ENCODE results near the gene TYW1B. TPM values are rescaled to one million over a fixed set of nuclear protein-coding genes. Genes with fewer than 3 reads are reported as not detected.
"Not testable (repeated sequence)": the region's sequence is repeated elsewhere in the genome, so short reads cannot be mapped to it uniquely, and the experiment has no call there.

TYW1B gene
- total and polyA plus RNA-seq, 2 of the 4 experiments (the other 2 are of a cell fraction): 1.0 to 1.8 TPM

DNA sequence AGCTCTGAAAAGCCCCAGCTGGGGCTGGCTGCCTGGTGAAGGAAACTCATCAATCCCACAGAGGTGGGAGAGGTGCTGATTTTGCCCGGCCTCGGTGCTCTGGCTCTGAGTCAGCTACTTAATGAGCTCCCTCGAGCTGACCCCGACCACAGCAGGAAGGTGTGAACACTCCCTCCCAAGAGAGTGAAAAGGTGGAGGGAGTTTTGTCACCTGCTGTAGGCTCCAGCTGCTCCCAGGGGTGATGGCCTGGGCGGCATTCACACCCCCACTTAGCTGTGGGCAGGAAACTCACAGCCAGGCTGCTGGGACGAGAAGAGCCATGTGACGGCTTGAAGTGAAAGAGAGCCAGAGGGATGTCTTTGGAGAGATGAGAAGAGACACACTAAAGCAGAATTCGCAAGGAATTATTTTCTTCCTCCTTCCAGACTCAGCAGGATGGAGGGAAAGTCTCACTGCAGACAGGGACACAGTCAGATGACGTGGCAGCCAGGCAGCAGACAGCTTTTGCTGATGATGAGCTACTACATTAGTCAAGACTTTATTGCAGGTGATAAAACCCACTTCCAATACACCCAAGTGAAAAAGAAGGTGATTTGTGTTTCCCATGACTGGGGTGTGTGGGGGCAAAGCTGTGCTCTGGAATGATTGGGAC is 281.3 kb downstream of the TYW1B start:
- dilution Hi-C loops (cut with HindIII; ENCODE audit: low sequenced_read_pairs, unreplicated experiment); H2BK20ac ChIP-seq (ENCODE audit: low read depth, low read length); H3K14ac ChIP-seq (replicated peaks; ENCODE audit: low read depth, low read length); H4K20me1 ChIP-seq (ENCODE audit: insufficient read depth, low read length); DNase-seq; H3K4ac ChIP-seq (ENCODE audit: low read depth, low read length); H3K27ac ChIP-seq (ENCODE audit: insufficient read depth, low read length); H3K56ac ChIP-seq (ENCODE audit: extremely low read depth, insufficient read depth, low read length); H3K9me3 ChIP-seq (ENCODE audit: control insufficient read depth, insufficient read depth, low read length); H4K5ac ChIP-seq (ENCODE audit: low read depth, low read length); POLR2A ChIA-PET (ENCODE audit: unreplicated experiment); H3K4me2 ChIP-seq (ENCODE audit: low read depth, low read length); H3K9ac ChIP-seq (ENCODE audit: low read depth, low read length); H3K27me3 ChIP-seq (ENCODE audit: control insufficient read depth, insufficient read depth, low read length); H3K4me3 ChIP-seq (ENCODE audit: insufficient read depth, low read depth, low read length); H3K9me1 ChIP-seq (ENCODE audit: insufficient read depth, low read length); intact Hi-C loops (cut with micrococcal nuclease); H2BK120ac ChIP-seq (ENCODE audit: low read depth, low read length); H2AK9ac ChIP-seq (replicated peaks; ENCODE audit: low read depth, low read length, poor library complexity); H3K36me3 ChIP-seq (ENCODE audit: control insufficient read depth, insufficient read depth, low read length); H3K4me1 ChIP-seq (ENCODE audit: control insufficient read depth, insufficient read depth, low read length); H2AFZ ChIP-seq (replicated peaks; ENCODE audit: low read length, poor library complexity); H2BK5ac ChIP-seq (ENCODE audit: low read depth, low read length, poor library complexity, severe bottlenecking); H3K18ac ChIP-seq (ENCODE audit: low read depth, low read length); H4K8ac ChIP-seq (ENCODE audit: low read depth in 2 of 2, low read length in 2 of 2); H2AK5ac ChIP-seq (ENCODE audit: low read depth, low read length); H2BK15ac ChIP-seq (ENCODE audit: low read depth, low read length); H4K91ac ChIP-seq (ENCODE audit: insufficient read depth, low read depth, low read length); H3K23ac ChIP-seq (ENCODE audit: low read depth, low read length); BruUV-seq (replicated peaks); H3K79me1 ChIP-seq (ENCODE audit: low read depth in 1 of 2, low read length in 2 of 2); ATAC-seq (ENCODE audit: low read depth); in situ Hi-C loops (cut with MboI; ENCODE audit: low sequenced_read_pairs); CTCF ChIA-PET: not testable (repeated sequence)
- no CpG with 5 or more reads among the region's 9 CpGs for WGBS, 2 experiments (ENCODE audit: extremely low coverage in 2 of 2, insufficient read length in 1 of 2)

DNA sequence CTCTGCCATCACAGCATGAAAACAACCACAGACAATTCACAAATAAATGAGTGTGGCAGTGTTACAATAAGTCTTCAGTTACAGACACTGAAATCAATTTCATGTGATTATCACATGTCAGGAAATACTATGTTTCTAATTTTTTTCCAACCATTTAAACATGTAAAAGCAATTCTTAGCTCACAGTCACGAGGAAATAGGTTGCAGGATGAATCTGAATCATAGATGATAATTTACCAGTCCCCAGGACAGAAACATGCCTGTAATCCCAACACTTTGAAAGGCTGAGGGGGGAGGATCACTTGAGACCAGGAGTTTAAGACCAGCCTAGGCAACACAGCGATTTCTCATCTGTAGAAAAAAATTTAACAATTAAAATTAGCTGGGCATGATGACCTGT is 283.5 kb downstream of the TYW1B start:
- H3K18ac ChIP-seq (ENCODE audit: low read depth, low read length); H4K8ac ChIP-seq (ENCODE audit: low read depth in 2 of 2, low read length in 2 of 2); H3K9me3 ChIP-seq (ENCODE audit: control insufficient read depth, insufficient read depth, low read length); H3K9me1 ChIP-seq (ENCODE audit: insufficient read depth, low read length); H2AK9ac ChIP-seq (replicated peaks; ENCODE audit: low read depth, low read length, poor library complexity); H3K79me1 ChIP-seq (ENCODE audit: low read depth in 1 of 2, low read length in 2 of 2); H4K91ac ChIP-seq (ENCODE audit: insufficient read depth, low read depth, low read length); H3K56ac ChIP-seq (ENCODE audit: extremely low read depth, insufficient read depth, low read length); H3K9ac ChIP-seq (ENCODE audit: low read depth, low read length); H2BK15ac ChIP-seq (ENCODE audit: low read depth, low read length); H2BK20ac ChIP-seq (ENCODE audit: low read depth, low read length); H3K4me2 ChIP-seq (ENCODE audit: low read depth, low read length); H3K4me3 ChIP-seq (ENCODE audit: insufficient read depth, low read depth, low read length); H3K27me3 ChIP-seq (ENCODE audit: control insufficient read depth, insufficient read depth, low read length); H2AFZ ChIP-seq (replicated peaks; ENCODE audit: low read length, poor library complexity); POLR2A ChIA-PET (ENCODE audit: unreplicated experiment); H3K4me1 ChIP-seq (ENCODE audit: control insufficient read depth, insufficient read depth, low read length); dilution Hi-C loops (cut with HindIII; ENCODE audit: low sequenced_read_pairs, unreplicated experiment); H4K5ac ChIP-seq (ENCODE audit: low read depth, low read length); H3K36me3 ChIP-seq (ENCODE audit: control insufficient read depth, insufficient read depth, low read length); DNase-seq; H4K20me1 ChIP-seq (ENCODE audit: insufficient read depth, low read length); BruUV-seq (replicated peaks); in situ Hi-C loops (cut with MboI; ENCODE audit: low sequenced_read_pairs); H2AK5ac ChIP-seq (ENCODE audit: low read depth, low read length); H3K4ac ChIP-seq (ENCODE audit: low read depth, low read length); CTCF ChIA-PET; H3K27ac ChIP-seq (ENCODE audit: insufficient read depth, low read length); H3K23ac ChIP-seq (ENCODE audit: low read depth, low read length); ATAC-seq (ENCODE audit: low read depth); H2BK120ac ChIP-seq (ENCODE audit: low read depth, low read length); H2BK5ac ChIP-seq (ENCODE audit: low read depth, low read length, poor library complexity, severe bottlenecking); intact Hi-C loops (cut with micrococcal nuclease); H3K14ac ChIP-seq (replicated peaks; ENCODE audit: low read depth, low read length): not testable (repeated sequence)
- WGBS, 2 experiments (ENCODE audit: extremely low coverage in 2 of 2, insufficient read length in 1 of 2): no CpG with 5 or more reads among the region's 2 CpGs

Data from IMR-90 (cell line).